Measurements from ENCODE around the gene IFNL1. TPM values are rescaled to one million over a fixed set of nuclear protein-coding genes. Genes with fewer than 3 reads are reported as not detected.
"Not testable (repeated sequence)": the region's sequence is repeated elsewhere in the genome, so short reads cannot be mapped to it uniquely, and the experiment has no call there.

Gene IFNL1
- not detected for total RNA-seq
- long read RNA-seq: 0 reads

DNA sequence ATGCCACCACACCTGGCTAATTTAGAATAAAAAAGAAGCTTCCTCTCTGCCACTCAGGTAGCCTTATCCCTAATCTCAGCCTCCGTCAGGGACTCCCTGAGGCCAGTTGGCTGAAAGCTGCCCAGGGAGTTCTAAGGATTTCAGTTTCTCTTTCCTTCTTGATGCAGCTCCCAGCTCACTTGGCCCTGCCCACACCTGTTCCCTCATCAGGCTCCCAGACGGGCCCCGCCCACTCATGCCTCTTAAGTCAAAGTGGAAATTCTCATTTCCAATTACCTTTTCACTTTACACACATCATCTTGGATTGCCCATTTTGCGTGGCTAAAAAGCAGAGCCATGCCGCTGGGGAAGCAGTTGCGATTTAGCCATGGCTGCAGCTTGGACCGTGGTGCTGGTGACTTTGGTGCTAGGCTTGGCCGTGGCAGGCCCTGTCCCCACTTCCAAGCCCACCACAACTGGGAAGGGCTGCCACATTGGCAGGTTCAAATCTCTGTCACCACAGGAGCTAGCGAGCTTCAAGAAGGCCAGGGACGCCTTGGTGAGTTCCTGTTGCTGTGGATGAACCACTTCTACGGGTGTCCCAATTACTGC, at the start of gene IFNL1:
TSS of gene IFNL1 (plus strand) at position 353 of the 591 bp plus-strand sequence. CDS start at position 368, 15 bp downstream.
- peak; percentile 10 for DNase-seq (ENCODE audit: low spot score)
- intact Hi-C loops (cut with DNase I): no loop called here

DNA sequence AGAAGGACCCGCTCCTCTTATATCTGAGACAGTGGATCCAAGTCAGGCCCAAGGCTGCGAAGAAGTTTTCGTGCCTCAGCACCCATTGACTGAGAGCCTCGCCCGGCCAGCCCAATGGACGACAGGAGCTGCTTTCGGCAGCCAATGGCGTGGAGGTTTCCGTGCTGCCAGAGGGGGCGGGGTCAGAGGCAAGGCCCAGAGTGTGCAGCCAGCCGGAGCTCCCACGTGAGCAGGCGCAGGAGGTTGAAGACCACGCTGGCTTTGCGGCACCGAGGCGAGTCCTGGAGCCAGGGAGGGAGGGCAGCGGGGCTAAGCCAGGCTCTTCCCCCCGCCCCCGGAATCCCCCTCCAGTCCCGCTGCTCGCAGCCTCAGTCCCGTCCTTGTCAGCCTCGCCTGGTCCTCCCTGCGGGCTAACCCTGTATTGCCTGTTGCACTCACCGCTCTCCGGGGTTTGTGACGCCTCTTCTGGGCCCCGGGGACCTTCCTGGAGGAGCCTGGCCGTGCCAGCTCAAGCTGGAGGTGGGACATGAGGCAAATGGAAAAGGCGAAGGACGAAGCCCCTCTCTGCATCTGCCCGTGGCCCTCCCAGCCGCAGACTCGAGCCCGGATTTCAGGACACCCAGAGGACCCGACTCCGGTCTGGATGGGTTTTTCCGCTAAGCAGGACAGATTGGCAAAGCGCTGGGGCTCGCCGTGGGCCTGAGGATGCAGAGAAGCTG, 49.1 kb upstream of the IFNL1 start:
- DNase-seq (ENCODE audit: low spot score): no peak
- intact Hi-C loops (cut with DNase I): no loop called here

- DNase-seq (ENCODE audit: low spot score): no peak
- intact Hi-C loops (cut with DNase I): no loop called here
Measured at GRCh38 chr19:39247701-39248664, 48.2 kb upstream of the IFNL1 start.

DNA sequence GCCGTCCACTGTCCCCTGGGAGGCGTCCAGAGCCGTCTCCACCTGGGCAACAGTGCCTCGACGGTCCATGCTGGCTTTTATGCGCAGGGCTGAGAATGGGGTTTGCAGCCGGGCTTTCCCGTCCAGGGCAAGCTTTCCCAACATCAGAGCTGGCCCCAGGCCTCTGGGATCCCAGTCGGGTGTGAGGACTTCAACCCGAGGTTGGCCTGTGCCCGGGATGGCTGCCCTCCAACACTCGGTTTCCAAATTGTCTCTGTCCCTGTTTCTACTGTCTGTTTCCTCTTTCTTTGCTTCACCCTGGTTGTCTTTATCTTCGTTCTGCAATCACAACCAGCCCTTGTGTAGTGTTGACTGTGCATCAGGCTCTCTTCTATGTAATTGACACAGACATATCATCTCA, 47.4 kb upstream of the IFNL1 start, which contains the start of gene IFNL4:
TSS of gene IFNL4 (minus strand) at position 51 of the 400 bp plus-strand sequence.
- intact Hi-C loops (cut with DNase I): no loop called here
- DNase-seq (ENCODE audit: low spot score): no peak

GRCh38 chr19:39251081-39251480, 45.1 kb upstream of the IFNL1 start:
- DNase-seq (ENCODE audit: low spot score): no peak
- intact Hi-C loops (cut with DNase I): no loop called here

- intact Hi-C loops (cut with DNase I): no loop called here
- DNase-seq (ENCODE audit: low spot score): no peak
Measured at GRCh38 chr19:39251846-39252245, 44.4 kb upstream of the IFNL1 start.

GRCh38 chr19:39252458-39252857, 43.7 kb upstream of the IFNL1 start:
- intact Hi-C loops (cut with DNase I): no loop called here
- no peak for DNase-seq (ENCODE audit: low spot score)

- intact Hi-C loops (cut with DNase I): no loop called here
- no peak for DNase-seq (ENCODE audit: low spot score)
Measured at GRCh38 chr19:39253374-39254149, 42.6 kb upstream of the IFNL1 start.

DNA sequence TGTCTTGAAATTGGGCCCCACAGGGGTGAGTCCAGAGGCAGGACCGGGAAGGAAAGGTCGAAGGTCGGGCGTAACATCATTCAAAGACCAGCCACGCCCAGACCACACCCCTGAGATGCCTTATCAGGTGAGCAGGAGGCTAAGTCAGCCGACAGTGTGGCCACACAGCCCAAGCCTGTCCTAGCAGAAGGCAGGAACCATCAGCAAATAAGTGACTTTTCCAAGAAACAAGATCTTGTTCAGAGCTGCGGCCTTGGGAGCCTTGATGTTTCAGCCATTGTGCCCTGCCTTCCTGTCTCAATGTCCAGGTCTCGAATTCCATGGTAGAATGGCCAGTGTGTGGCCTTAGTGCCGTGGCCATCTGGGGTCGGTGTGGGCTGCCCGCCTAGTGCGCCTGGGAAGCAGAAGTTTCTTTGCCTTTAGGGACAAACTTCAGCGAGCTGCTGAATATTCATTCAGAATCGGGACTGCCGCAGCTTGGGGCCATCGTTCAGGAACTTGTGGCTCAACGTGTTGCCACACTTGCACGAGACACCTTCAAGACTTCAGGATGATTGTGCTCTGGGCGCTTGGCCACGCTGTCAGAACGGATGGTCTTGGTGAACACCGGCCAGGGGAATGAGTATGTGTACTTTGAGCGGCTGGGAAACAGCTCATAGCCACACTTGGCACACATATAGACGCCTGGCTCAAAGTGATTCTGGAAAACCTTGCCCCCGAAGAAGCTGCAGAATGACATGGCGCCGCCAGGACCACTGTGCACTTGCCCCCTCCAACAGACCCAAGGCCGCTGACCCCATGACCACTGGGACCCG, 41.5 kb upstream of the IFNL1 start:
- intact Hi-C loops (cut with DNase I): no loop called here
- DNase-seq (ENCODE audit: low spot score): no peak

DNA sequence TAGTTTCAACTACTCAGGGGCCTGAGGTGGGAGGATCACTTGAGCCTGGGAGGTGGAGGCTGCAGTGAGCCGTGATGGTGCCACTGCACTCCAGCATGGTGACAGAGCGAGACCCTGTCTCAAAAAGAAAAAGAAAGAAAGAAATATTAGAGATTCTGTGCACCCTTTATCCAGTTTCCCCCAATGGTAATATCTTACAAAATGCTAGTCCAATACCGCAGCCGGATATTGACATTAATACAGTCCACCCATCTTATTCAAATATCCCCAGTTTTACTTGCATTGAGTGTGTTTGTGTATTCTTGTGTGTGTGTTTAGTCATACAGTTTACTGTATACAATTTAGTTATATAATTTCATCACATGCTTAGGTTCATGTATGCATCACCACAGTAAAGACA, 39.0 kb upstream of the IFNL1 start:
- DNase-seq (ENCODE audit: low spot score): no peak
- intact Hi-C loops (cut with DNase I): no loop called here

- intact Hi-C loops (cut with DNase I): no loop called here
- DNase-seq (ENCODE audit: low spot score): peak; percentile 17
Measured at GRCh38 chr19:39261704-39262103, 34.5 kb upstream of the IFNL1 start.

GRCh38 chr19:39262496-39262895, 33.7 kb upstream of the IFNL1 start:
- intact Hi-C loops (cut with DNase I): no loop called here
- no peak for DNase-seq (ENCODE audit: low spot score)

DNA sequence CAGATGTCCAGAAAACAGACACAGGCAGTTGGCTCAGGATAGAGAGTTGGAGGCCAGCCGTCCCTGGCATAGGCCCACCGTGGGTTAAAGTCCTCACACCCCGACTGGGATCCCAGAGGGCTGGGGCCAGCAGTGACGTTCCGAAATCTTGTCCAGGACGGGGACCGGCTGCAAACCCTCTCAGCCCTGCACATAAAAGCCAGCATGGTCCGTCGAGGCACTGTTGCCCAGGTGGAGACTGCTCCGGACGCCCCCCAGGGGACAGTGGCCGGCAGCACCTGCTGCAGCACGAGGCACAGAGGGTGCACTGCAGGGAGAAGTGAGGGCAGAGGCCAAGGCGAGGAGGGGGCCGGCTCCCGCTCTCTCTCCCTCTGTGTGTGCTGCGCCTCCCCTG, 32.3 kb upstream of the IFNL1 start:
- DNase-seq (ENCODE audit: low spot score): peak; percentile 56
- intact Hi-C loops (cut with DNase I): no loop called here

DNA sequence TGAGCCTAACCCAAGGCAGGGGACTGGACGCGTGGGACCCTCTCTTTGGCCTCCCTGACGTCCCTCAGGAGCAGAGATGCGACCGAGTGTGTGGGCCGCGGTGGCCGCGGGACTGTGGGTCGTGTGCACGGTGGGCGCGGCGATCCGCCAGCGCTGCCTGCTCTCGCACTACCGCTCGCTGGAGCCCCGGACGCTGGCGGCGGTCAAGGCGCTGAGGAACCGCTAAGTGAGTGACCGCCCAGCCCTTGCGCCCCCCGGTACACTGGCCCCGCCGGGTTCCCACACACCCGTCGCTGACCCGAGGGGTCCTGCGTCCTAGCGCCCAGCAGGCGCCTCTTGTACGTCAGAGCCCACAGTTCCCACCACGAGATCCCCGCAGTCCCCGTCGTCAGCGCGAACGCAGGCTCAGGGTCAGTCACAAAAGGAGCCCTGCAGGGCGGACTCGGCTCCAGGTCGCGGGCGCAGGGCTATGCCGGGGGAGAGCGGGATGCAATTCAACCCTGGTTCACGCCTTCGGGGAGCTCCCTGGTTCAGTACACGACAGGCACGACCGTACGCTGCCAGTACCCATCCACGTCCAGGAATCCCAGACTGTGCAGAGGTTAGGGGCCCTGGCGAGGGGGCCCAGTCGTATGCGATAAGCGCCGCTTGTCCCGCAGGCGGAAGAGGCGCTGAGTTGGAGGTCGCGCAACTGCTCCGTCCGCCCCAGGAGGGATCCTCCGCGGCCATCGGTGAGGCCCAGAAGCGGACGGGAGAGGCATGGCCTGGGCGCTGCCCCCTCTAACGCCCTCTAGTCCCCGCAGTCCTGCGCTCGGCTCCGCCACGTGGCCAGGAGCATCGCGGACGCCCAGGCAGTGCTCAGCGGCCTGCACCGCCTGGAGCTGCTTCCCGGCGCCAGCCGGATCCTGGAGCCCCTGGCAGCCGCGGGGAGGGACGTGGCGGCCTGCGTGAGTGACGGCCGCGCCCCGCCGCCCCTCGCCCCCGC, 31.6 kb upstream of the IFNL1 start:
- peak; percentile 61 for DNase-seq (ENCODE audit: low spot score)
- intact Hi-C loops (cut with DNase I): no loop called here

- intact Hi-C loops (cut with DNase I): no loop called here
- peak; percentile 26 for DNase-seq (ENCODE audit: low spot score)
Measured at GRCh38 chr19:39265321-39265916, 30.8 kb upstream of the IFNL1 start.

- intact Hi-C loops (cut with DNase I); DNase-seq (ENCODE audit: low spot score): not testable (repeated sequence)
Measured at GRCh38 chr19:39268085-39268484, 28.1 kb upstream of the IFNL1 start, which contains the start of gene IFNL2. TSS of gene IFNL2 (plus strand) at chr19:39268396. CDS start at chr19:39268569, 173 bp downstream.
